Esophagus muscularis mucosa (tissue), 4 donors: ENCODE measurements around the gene MZT2A. TPM values are rescaled to one million over a fixed set of nuclear protein-coding genes. Genes with fewer than 3 reads are reported as not detected.
"Not testable (repeated sequence)": the region's sequence is repeated elsewhere in the genome, so short reads cannot be mapped to it uniquely, and the experiment has no call there.

Experiments
- DNase-seq: peaks from one replicate; pipeline ENCODE4 v3.0.0-alpha.2; 2017; ENCODE audit errors: extremely low spot score
- H3K27ac ChIP-seq, 4 donors: fragments of 200-600 bp; sonication (generic); replicated peaks in 1 of 4; 1 replicate in 3 of 4; 2 replicates in 1 of 4; pipeline ENCODE4 v1.5.1; 2016 to 2019; ENCODE audit warnings: mild to moderate bottlenecking in 1 of 4
- H3K27me3 ChIP-seq, 4 donors: fragments of 200-600 bp; sonication (generic); one replicate each; pipeline versions ENCODE4 v1.5.1 to v1.6.0; 2016 to 2019
- H3K36me3 ChIP-seq, 4 donors: fragments of 200-600 bp; sonication (generic); one replicate each; pipeline ENCODE4 v1.5.1; 2016 to 2019
- H3K4me1 ChIP-seq, 4 donors: fragments of 200-600 bp; sonication (generic); one replicate each; pipeline ENCODE4 v1.5.1; 2016 to 2019
- H3K4me3 ChIP-seq, 4 donors: fragments of 200-600 bp; sonication (generic); 1 replicate in 2 of 4; 2 replicates in 2 of 4; pipeline ENCODE4 v1.5.1; 2016 to 2019; ENCODE audit warnings: mild to moderate bottlenecking in 4 of 4, moderate library complexity in 1 of 4
- H3K9me3 ChIP-seq, 4 donors: fragments of 200-600 bp; sonication (generic); 1 replicate in 3 of 4; 2 replicates in 1 of 4; pipeline ENCODE4 v1.5.1; 2016 to 2019
- CTCF ChIP-seq, 3 experiments: fragments of 200-600 bp in 2 of 3; fragments of 450-650 bp in 1 of 3; sonication (generic) in 2 of 3; IDR thresholded peaks; one replicate each; pipeline ENCODE4 v1.5.1; 2017 to 2019; ENCODE audit warnings: antibody characterized with exemption in 3 of 3, mild to moderate bottlenecking in 2 of 3, moderate library complexity in 1 of 3
- POLR2A ChIP-seq: fragments of 450-650 bp; IDR thresholded peaks from one replicate; pipeline ENCODE4 v1.6.1; 2017; ENCODE audit warnings: antibody characterized with exemption, moderate library complexity, mild to moderate bottlenecking, low read depth
- POLR2AphosphoS5 ChIP-seq, 2 donors: sonication (generic); formaldehyde crosslinking; IDR thresholded peaks; one replicate each; pipeline ENCODE4 v1.6.1; 2017; ENCODE audit warnings: antibody characterized with exemption in 2 of 2
- WGBS: methylation state at CpG from one replicate; pipeline ENCODE4 v1.1.5; 2018; 5-methylcytosine and 5-hydroxymethylcytosine counted together
- intact Hi-C: fragments of 100-400 bp; cut with DNase I; formaldehyde crosslinking; loops from one replicate; pipeline ENCODE4 v1.15.1; 2023
- total RNA-seq, 4 donors: library from RNA; depleted of rRNA; stranded (reverse); fragments of >200 nt; gene quantifications; one replicate each; pipeline versions ENCODE4 v1.1.0 to v1.2.1, GENCODE V29; 2016

MZT2A gene
- total RNA-seq, 4 donors from 2014 or later: 74.8 to 107 (median 88.9) TPM

GRCh38 chr2:131516621-131517020, 24.4 kb upstream of the MZT2A start:
- H3K36me3 ChIP-seq: peaks cover 22 to 91% (median 67%) of the 10 kb centered on the region in 4 donors
- 100% methylated on average over 2 of the region's 11 CpGs for WGBS
- H3K27me3 ChIP-seq, intact Hi-C loops, H3K27ac ChIP-seq, H3K9me3 ChIP-seq, DNase-seq, H3K4me3 ChIP-seq, H3K4me1 ChIP-seq: not testable (repeated sequence)
- TF ChIP-seq CTCF (IDR thresholded peaks at IDR 0.05): peak in 1 of 3 experiments; percentile 10

GRCh38 chr2:131516011-131516410, 23.8 kb upstream of the MZT2A start:
- Histone ChIP-seq H3K4me1 (no peaks in the 10 kb centered on the region), H3K27me3 (no peaks in the 10 kb centered on the region), H3K9me3 (no peaks in the 10 kb centered on the region), H3K36me3 (peaks cover 22 to 95% (median 73%) of the 10 kb centered on the region in 4 donors), H3K27ac (no peak overlapping the region), H3K4me3 (no peak overlapping the region)
- 87% methylated on average over 7 of the region's 10 CpGs for WGBS
- no peak for TF ChIP-seq POLR2AphosphoS5 (IDR thresholded peaks at IDR 0.05)
- TF ChIP-seq POLR2A: no peak
- no peak for TF ChIP-seq CTCF (IDR thresholded peaks at IDR 0.05)
- intact Hi-C loops: no loop called here
- no peak for DNase-seq

GRCh38 chr2:131515235-131515634, 23.0 kb upstream of the MZT2A start:
- DNase-seq, intact Hi-C loops, H3K4me1 ChIP-seq, H3K27me3 ChIP-seq, H3K4me3 ChIP-seq, H3K27ac ChIP-seq, H3K9me3 ChIP-seq: not testable (repeated sequence)
- WGBS: 80% methylated on average over 2 of the region's 14 CpGs
- peaks cover 17 to 94% (median 72%) of the 10 kb centered on the region in 4 donors for H3K36me3 ChIP-seq

- 70% methylated on average over 14 of the region's 15 CpGs for WGBS
- H3K27ac ChIP-seq, H3K4me1 ChIP-seq, H3K27me3 ChIP-seq, intact Hi-C loops, H3K9me3 ChIP-seq, H3K4me3 ChIP-seq, DNase-seq: not testable (repeated sequence)
- peaks cover 18 to 94% (median 72%) of the 10 kb centered on the region in 4 donors for H3K36me3 ChIP-seq
These were observed 22.4 kb upstream of the MZT2A start for GRCh38 chr2:131514408-131515166.

- H3K27me3 ChIP-seq, H3K4me3 ChIP-seq, DNase-seq, intact Hi-C loops, H3K27ac ChIP-seq, H3K4me1 ChIP-seq, H3K9me3 ChIP-seq: not testable (repeated sequence)
- peaks cover 22 to 94% (median 69%) of the 10 kb centered on the region in 4 donors for H3K36me3 ChIP-seq
- WGBS: 83% methylated on average over 12 of the region's 17 CpGs
These were observed 20.0 kb upstream of the MZT2A start for GRCh38 chr2:131511969-131512870.

- peaks cover 19 to 94% (median 69%) of the 10 kb centered on the region in 4 donors for H3K36me3 ChIP-seq
- DNase-seq: not testable (repeated sequence)
These were observed 19.2 kb upstream of the MZT2A start for GRCh38 chr2:131511291-131511968.

More at GRCh38 chr2:131511291-131511968, 19.2 kb upstream of the MZT2A start:
- H3K27ac ChIP-seq, H3K27me3 ChIP-seq, H3K4me3 ChIP-seq, H3K4me1 ChIP-seq, H3K9me3 ChIP-seq, intact Hi-C loops: not testable (repeated sequence)
- WGBS: 82% methylated on average over 22 of the region's 22 CpGs
